SK-N-SH (cell line): ENCODE results near the gene ZKSCAN3. TPM values are rescaled to one million over a fixed set of nuclear protein-coding genes. Genes with fewer than 3 reads are reported as not detected.
A peak's percentile ranks its signal among the peaks of the same experiment; 100 is the strongest.

Experiments used
- CTCF ChIA-PET: fragments of 300-600, 350-600 bp; formaldehyde crosslinking; extraction: SDS; loops from one replicate; lab custom pipeline; 2021; lab: Yijun Ruan, JAX
- POLR2A ChIA-PET: fragments of 350-600 bp; sonication (Branson Sonifier 250); formaldehyde crosslinking; extraction: SDS; loops from one replicate; lab custom pipeline; 2020; ENCODE audit warnings: antibody characterized with exemption, inconsistent platforms; lab: Yijun Ruan, JAX
- DNase-seq: peaks from one replicate; pipeline ENCODE4 v3.0.0; 2012
- H2AFZ ChIP-seq: fragments of 200-600 bp; sonication (generic); 2 replicates; pipeline ENCODE4 v1.8.1; 2016; ENCODE audit warnings: antibody characterized with exemption, mild to moderate bottlenecking, low read depth
- H3F3A ChIP-seq: fragments of 200-600 bp; sonication (generic); replicated peaks from 2 replicates; pipeline ENCODE3; 2016; ENCODE audit warnings: antibody characterized with exemption, mild to moderate bottlenecking; ENCODE audit not compliant: insufficient read depth
- H3K27ac ChIP-seq, 2 experiments: fragments of 200-500 bp in 1 of 2; fragments of 200-600 bp in 1 of 2; sonication (Bioruptor generic) in 1 of 2; sonication (generic), shearing (Covaris generic) in 1 of 2; 2 replicates each; pipeline versions ENCODE4 v1.5.1 to v1.6.1; 2014 to 2016; ENCODE audit warnings: low read depth in 2 of 2, inconsistent platforms in 1 of 2, low read length in 1 of 2, mild to moderate bottlenecking in 1 of 2, mixed read lengths in 1 of 2
- H3K27me3 ChIP-seq: fragments of 200-600 bp; sonication (generic), shearing (Covaris generic); 2 replicates; pipeline ENCODE4 v1.6.1; 2016; ENCODE audit warnings: mixed run types; ENCODE audit not compliant: insufficient read depth
- H3K36me3 ChIP-seq, 2 experiments: fragments of 200-500 bp in 1 of 2; fragments of 200-600 bp in 1 of 2; sonication (Bioruptor generic) in 1 of 2; sonication (generic) in 1 of 2; replicated peaks in 1 of 2; 2 replicates each; pipeline versions ENCODE3 to v1.5.1; 2014 to 2016; ENCODE audit warnings: low read length in 1 of 2, mild to moderate bottlenecking in 1 of 2; ENCODE audit not compliant: insufficient read depth in 2 of 2, control insufficient read depth in 1 of 2
- H3K4me1 ChIP-seq, 2 experiments: fragments of 200-500 bp in 1 of 2; fragments of 200-600 bp in 1 of 2; sonication (Bioruptor generic) in 1 of 2; sonication (generic), shearing (Covaris generic) in 1 of 2; 2 replicates each; pipeline versions ENCODE4 v1.5.1 to v1.6.1; 2014 to 2016; ENCODE audit warnings: low read depth in 1 of 2, low read length in 1 of 2, mixed run types in 1 of 2; ENCODE audit not compliant: insufficient read depth in 2 of 2, control insufficient read depth in 1 of 2
- H3K4me2 ChIP-seq: fragments of 200-600 bp; sonication (generic), shearing (Covaris generic); 2 replicates; pipeline ENCODE4 v1.6.1; 2017; ENCODE audit warnings: mixed run types
- H3K4me3 ChIP-seq, 2 experiments: fragments of 200-500 bp in 1 of 2; fragments of 200-600 bp in 1 of 2; sonication (Bioruptor generic) in 1 of 2; sonication (generic), shearing (Covaris generic) in 1 of 2; 2 replicates each; pipeline versions ENCODE4 v1.5.1 to v1.8.1; 2014 to 2016; ENCODE audit warnings: low read depth in 2 of 2, inconsistent platforms in 1 of 2, low read length in 1 of 2, mild to moderate bottlenecking in 1 of 2, mixed read lengths in 1 of 2, moderate library complexity in 1 of 2
- H3K79me2 ChIP-seq: fragments of 200-600 bp; sonication (generic); 2 replicates; pipeline ENCODE4 v1.8.1; 2017; ENCODE audit warnings: mild to moderate bottlenecking; ENCODE audit not compliant: insufficient read depth
- H3K9ac ChIP-seq: fragments of 200-600 bp; sonication (generic); 2 replicates; pipeline ENCODE4 v1.6.1; 2017; ENCODE audit warnings: mixed run types
- H3K9me2 ChIP-seq: fragments of 200-600 bp; sonication (generic); 2 replicates; pipeline ENCODE4 v1.6.1; 2017; ENCODE audit warnings: mixed run types
- H3K9me3 ChIP-seq: fragments of 200-600 bp; sonication (generic); 2 replicates; pipeline ENCODE4 v1.6.1; 2017; ENCODE audit warnings: mixed run types, mild to moderate bottlenecking, moderate library complexity
- H4K20me1 ChIP-seq: fragments of 200-600 bp; sonication (generic); 2 replicates; pipeline ENCODE4 v1.6.1; 2017; ENCODE audit warnings: mild to moderate bottlenecking, mixed run types; ENCODE audit not compliant: insufficient read depth
- CHD2 ChIP-seq: fragments of 150-350 bp; IDR thresholded peaks from 2 replicates; pipeline ENCODE4 v1.6.1; 2018; ENCODE audit warnings: low read length; ENCODE audit not compliant: partially characterized antibody
- ELF1 ChIP-seq: IDR thresholded peaks from 2 replicates; pipeline ENCODE4 v1.4.0; 2012
- FOXJ3 ChIP-seq: sonication (generic); formaldehyde crosslinking; IDR thresholded peaks from 2 replicates; pipeline ENCODE4 v1.5.1; 2020; ENCODE audit warnings: mild to moderate bottlenecking, missing genetic modification reagents
- GABPA ChIP-seq: IDR thresholded peaks from 2 replicates; pipeline ENCODE4 v1.4.0; 2012; ENCODE audit warnings: low read depth, mild to moderate bottlenecking
- GATA2 ChIP-seq: sonication (generic); formaldehyde crosslinking; IDR thresholded peaks from 2 replicates; pipeline ENCODE4 v1.5.0; 2020; ENCODE audit warnings: mild to moderate bottlenecking, missing genetic modification reagents
- MXI1 ChIP-seq: IDR thresholded peaks from 2 replicates; pipeline ENCODE4 v1.6.1; 2012; ENCODE audit warnings: mild to moderate bottlenecking, low read depth, low read length, improper control_type of control experiment
- NFIC ChIP-seq: IDR thresholded peaks from 2 replicates; pipeline ENCODE4 v1.4.0; 2012; ENCODE audit warnings: borderline replicate concordance
- POLR2AphosphoS5 ChIP-seq: IDR thresholded peaks from 2 replicates; pipeline ENCODE4 v1.6.1; 2012; ENCODE audit warnings: low read depth, low read length
- SIN3A ChIP-seq: IDR thresholded peaks from 2 replicates; pipeline ENCODE4 v1.6.1; 2012; ENCODE audit warnings: low read depth, mild to moderate bottlenecking, low read length, moderate library complexity, borderline replicate concordance
- TAF1 ChIP-seq: IDR thresholded peaks from 2 replicates; pipeline ENCODE4 v1.6.1; 2012; ENCODE audit warnings: low read depth, mild to moderate bottlenecking, low read length, moderate library complexity, borderline replicate concordance
- TCF12 ChIP-seq: IDR thresholded peaks from 2 replicates; pipeline ENCODE4 v1.4.0; 2012
- YY1 ChIP-seq: IDR thresholded peaks from 2 replicates; pipeline ENCODE4 v1.4.0; 2012; ENCODE audit warnings: low read depth, mild to moderate bottlenecking
- WGBS: methylation state at CpG from one replicate; pipeline ENCODE4 v1.1.6; 2017; ENCODE audit warnings: low lambda C conversion rate; 5-methylcytosine and 5-hydroxymethylcytosine counted together
- polyA plus RNA-seq, 3 experiments: library from polyadenylated mRNA; depleted of rRNA; stranded (reverse); fragments of >200 nt; gene quantifications; 2 replicates each; pipeline ENCODE4 v1.2.3, GENCODE V29; 2012
- TF ChIP-seq, protein P1 (sequence below): IDR thresholded peaks from 2 replicates; pipeline ENCODE4 v1.6.1; 2012; ENCODE audit warnings: mild to moderate bottlenecking, low read depth, low read length, moderate library complexity
- TF ChIP-seq, protein P2 (sequence below): IDR thresholded peaks from 2 replicates; pipeline ENCODE4 v1.4.0; 2012; ENCODE audit warnings: low read depth
- TF ChIP-seq, protein P3 (sequence below): fragments of 200-600 bp; sonication (generic); IDR thresholded peaks from 2 replicates; pipeline ENCODE4 v1.6.1; 2017; ENCODE audit warnings: antibody characterized with exemption, mild to moderate bottlenecking, moderate library complexity

Gene ZKSCAN3
- polyA plus RNA-seq (2012; rRNA removed) = 2.6 and 3.0 TPM in 2 replicates
- 2.6 and 2.7 TPM in 2 replicates for polyA plus RNA-seq (2012; cell fraction: cytosol; rRNA removed)
- 3.5 and 4.6 TPM in 2 replicates for polyA plus RNA-seq (2012; cell fraction: nucleus; rRNA removed)

- H3K4me1 ChIP-seq = peaks cover under 1 to 9% of the 10 kb centered on the region in 2 experiments; a peak in 3 of 4 replicates
- CTCF ChIA-PET = interaction anchor here (0.7 to 2.5 kb wide), 3 partner anchors 12 to 193 kb away, joined by 3 to 5 read pairs (median 4); partner anchors contain the start of gene PGBD1
Observed at GRCh38 chr6:28349892-28350737, at the start of gene ZKSCAN3. Gene ZKSCAN3 (plus strand): TSS chr6:28349947. CDS start chr6:28359587, 9,640 bp downstream.

More at GRCh38 chr6:28349892-28350737, at the start of gene ZKSCAN3:
- peak within 1 kb of the TSS; percentile 98 for H2AFZ ChIP-seq
- POLR2A ChIA-PET = interaction anchor here (0.9 to 1.4 kb wide), 5 partner anchors 9 to 208 kb away, joined by 3 to 10 read pairs (median 5); partner anchors contain the start of genes PGBD1, ZKSCAN8 and ZSCAN26
- no peaks in the 10 kb centered on the region for H4K20me1 ChIP-seq
- peak; percentile 79 for DNase-seq
- no peaks in the 10 kb centered on the region for H3K9me3 ChIP-seq
- peak within 1 kb of the TSS; percentile 76 for H3K4me2 ChIP-seq
- WGBS = 1% methylated on average over 24 of the region's 30 CpGs
- H3K9ac ChIP-seq = peak within 1 kb of the TSS; percentile 73
- no peaks in the 10 kb centered on the region for H3K36me3 ChIP-seq
- H3K79me2 ChIP-seq = peaks cover 40% of the 10 kb centered on the region
- peaks cover 4% of the 10 kb centered on the region for H3F3A ChIP-seq
- H3K27ac ChIP-seq = peak within 1 kb of the TSS; percentile 49 to 83
- peaks cover 6% of the 10 kb centered on the region; the same call in 1 of the 2 replicates for H3K27me3 ChIP-seq
- H3K9me2 ChIP-seq = no peaks in the 10 kb centered on the region
- H3K4me3 ChIP-seq = peak within 1 kb of the TSS; percentile 89 to 92
- TF ChIP-seq ELF1 (peak; percentile 87), SIN3A (peak; percentile 60; the same call in 1 of the 2 replicates), CHD2 (peak; percentile 52), GATA2 (CRISPR knock-in tag) (no peak), YY1 (no peak; the same call in 1 of the 2 replicates), FOXJ3 (CRISPR knock-in tag) (no peak), GABPA (peak; percentile 78), NFIC (0 out of 2 replicates have a peak, but pooled peaks have one; percentile 46), MXI1 (peak; percentile 13; the same call in 1 of the 2 replicates), TAF1 (peak; percentile 70), TCF12 (peak; percentile 18; the same call in 1 of the 2 replicates), POLR2AphosphoS5 (peak; percentile 81)
- TF ChIP-seq, protein P1, sequence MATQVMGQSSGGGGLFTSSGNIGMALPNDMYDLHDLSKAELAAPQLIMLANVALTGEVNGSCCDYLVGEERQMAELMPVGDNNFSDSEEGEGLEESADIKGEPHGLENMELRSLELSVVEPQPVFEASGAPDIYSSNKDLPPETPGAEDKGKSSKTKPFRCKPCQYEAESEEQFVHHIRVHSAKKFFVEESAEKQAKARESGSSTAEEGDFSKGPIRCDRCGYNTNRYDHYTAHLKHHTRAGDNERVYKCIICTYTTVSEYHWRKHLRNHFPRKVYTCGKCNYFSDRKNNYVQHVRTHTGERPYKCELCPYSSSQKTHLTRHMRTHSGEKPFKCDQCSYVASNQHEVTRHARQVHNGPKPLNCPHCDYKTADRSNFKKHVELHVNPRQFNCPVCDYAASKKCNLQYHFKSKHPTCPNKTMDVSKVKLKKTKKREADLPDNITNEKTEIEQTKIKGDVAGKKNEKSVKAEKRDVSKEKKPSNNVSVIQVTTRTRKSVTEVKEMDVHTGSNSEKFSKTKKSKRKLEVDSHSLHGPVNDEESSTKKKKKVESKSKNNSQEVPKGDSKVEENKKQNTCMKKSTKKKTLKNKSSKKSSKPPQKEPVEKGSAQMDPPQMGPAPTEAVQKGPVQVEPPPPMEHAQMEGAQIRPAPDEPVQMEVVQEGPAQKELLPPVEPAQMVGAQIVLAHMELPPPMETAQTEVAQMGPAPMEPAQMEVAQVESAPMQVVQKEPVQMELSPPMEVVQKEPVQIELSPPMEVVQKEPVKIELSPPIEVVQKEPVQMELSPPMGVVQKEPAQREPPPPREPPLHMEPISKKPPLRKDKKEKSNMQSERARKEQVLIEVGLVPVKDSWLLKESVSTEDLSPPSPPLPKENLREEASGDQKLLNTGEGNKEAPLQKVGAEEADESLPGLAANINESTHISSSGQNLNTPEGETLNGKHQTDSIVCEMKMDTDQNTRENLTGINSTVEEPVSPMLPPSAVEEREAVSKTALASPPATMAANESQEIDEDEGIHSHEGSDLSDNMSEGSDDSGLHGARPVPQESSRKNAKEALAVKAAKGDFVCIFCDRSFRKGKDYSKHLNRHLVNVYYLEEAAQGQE = 0 out of 2 replicates have a peak, but pooled peaks have one; percentile 28
- TF ChIP-seq, protein P2, sequence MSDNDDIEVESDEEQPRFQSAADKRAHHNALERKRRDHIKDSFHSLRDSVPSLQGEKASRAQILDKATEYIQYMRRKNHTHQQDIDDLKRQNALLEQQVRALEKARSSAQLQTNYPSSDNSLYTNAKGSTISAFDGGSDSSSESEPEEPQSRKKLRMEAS = peak; percentile 40; the same call in 1 of the 2 replicates
- TF ChIP-seq, protein P3, sequence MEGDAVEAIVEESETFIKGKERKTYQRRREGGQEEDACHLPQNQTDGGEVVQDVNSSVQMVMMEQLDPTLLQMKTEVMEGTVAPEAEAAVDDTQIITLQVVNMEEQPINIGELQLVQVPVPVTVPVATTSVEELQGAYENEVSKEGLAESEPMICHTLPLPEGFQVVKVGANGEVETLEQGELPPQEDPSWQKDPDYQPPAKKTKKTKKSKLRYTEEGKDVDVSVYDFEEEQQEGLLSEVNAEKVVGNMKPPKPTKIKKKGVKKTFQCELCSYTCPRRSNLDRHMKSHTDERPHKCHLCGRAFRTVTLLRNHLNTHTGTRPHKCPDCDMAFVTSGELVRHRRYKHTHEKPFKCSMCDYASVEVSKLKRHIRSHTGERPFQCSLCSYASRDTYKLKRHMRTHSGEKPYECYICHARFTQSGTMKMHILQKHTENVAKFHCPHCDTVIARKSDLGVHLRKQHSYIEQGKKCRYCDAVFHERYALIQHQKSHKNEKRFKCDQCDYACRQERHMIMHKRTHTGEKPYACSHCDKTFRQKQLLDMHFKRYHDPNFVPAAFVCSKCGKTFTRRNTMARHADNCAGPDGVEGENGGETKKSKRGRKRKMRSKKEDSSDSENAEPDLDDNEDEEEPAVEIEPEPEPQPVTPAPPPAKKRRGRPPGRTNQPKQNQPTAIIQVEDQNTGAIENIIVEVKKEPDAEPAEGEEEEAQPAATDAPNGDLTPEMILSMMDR = no peak
